ENCODE data around the gene IPMK.

Gene IPMK

DNA sequence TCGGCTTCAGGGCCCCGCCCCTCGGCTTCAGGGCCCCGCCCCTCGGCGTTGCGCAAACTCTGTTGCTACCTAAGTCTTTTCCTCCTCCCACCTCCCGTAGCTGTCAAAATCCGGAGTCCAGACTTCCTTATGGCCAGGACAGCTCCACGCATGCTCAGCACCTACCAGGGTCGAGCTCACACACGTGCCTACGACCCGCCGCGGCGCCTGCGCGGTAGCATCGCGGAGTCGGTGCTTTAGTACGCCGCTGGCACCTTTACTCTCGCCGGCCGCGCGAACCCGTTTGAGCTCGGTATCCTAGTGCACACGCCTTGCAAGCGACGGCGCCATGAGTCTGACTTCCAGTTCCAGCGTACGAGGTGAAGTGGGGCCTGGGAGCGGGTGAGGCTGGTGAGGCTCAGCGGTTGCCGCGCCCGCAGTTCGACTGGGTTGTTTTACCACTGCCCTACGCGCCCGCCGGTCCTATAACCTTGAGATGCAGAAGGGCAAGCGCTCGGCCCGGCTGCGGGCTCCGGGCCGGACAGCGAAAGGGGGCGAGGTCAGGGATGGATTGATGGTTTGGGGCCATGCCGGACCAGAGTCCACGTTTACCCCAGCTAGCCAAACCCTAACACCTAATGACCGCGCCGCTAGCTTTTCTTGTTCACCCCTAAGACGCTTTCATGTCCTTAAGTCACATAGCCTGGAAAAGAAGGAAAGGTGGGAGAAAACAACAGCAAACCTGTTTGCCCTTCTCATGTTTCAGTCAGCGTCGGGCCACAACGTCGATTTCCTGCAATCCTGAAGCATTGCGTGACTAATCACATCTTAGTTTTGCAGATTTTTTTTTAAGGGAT, 1.5 kb upstream of the IPMK start, which contains the start of gene CISD1 (continued):
- TF ChIP-seq, protein P1, sequence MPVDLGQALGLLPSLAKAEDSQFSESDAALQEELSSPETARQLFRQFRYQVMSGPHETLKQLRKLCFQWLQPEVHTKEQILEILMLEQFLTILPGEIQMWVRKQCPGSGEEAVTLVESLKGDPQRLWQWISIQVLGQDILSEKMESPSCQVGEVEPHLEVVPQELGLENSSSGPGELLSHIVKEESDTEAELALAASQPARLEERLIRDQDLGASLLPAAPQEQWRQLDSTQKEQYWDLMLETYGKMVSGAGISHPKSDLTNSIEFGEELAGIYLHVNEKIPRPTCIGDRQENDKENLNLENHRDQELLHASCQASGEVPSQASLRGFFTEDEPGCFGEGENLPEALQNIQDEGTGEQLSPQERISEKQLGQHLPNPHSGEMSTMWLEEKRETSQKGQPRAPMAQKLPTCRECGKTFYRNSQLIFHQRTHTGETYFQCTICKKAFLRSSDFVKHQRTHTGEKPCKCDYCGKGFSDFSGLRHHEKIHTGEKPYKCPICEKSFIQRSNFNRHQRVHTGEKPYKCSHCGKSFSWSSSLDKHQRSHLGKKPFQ (tag by site-specific recombination; IDR thresholded peaks at IDR 0.05), result no peak
- no peak for TF ChIP-seq ZNF660 (tag by site-specific recombination; IDR thresholded peaks at IDR 0.05)

DNA sequence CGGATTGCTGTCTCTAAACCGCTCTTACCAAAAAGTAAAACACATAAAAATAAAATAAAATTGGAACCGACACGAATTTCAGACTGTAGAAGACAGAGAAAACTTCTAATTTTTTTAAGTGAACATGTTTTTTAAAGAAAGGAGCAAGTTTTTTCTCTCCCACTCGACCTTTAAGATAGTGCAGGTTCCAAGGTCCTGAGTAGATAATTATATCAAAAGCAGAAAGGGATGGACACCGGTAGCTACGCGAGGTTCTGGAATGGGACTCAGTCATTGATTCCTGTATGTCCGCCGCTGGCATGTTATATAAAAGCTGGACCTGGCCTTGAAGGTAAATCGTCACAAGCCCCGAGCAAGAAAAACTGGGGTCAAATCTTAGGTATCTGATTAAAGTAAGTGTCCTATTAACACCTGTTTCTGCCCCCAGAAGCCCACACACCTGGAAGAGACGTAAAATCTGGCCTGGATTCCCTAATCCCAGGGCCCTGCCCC, 806 bp upstream of the IPMK start:
- peak overlapping the region; percentile 64 for H3K4me3 ChIP-seq (ENCODE audit: low read depth, low read length)
- H3K27ac ChIP-seq (ENCODE audit: extremely low read depth, low read depth, low read length), result peak overlapping the region; percentile 85
- ChIA-PET POLR2A (interaction anchor here (0.7 to 2.0 kb wide), 10 partner anchors 9 to 245 kb away, joined by 3 to 13 read pairs (median 4); partner anchors contain the start of genes BICC1 and UBE2D1), CTCF (interaction anchor here (0.6 to 2.7 kb wide), 8 partner anchors 16 to 155 kb away, joined by 3 to 10 read pairs (median 3); no protein-coding TSS in a partner anchor)
- H3K9me3 ChIP-seq (ENCODE audit: control insufficient read depth, insufficient read depth, low read depth, low read length), result no peaks in the 10 kb centered on the region
- peaks cover 6% of the 10 kb centered on the region; the same call in 1 of the 2 replicates for H3K4me1 ChIP-seq (ENCODE audit: control insufficient read depth, insufficient read depth, low read length)
- no peaks in the 10 kb centered on the region for H3K36me3 ChIP-seq (ENCODE audit: control insufficient read depth in 2 of 2, insufficient read depth in 1 of 2, low read length in 2 of 2)
- TF ChIP-seq, protein P2, sequence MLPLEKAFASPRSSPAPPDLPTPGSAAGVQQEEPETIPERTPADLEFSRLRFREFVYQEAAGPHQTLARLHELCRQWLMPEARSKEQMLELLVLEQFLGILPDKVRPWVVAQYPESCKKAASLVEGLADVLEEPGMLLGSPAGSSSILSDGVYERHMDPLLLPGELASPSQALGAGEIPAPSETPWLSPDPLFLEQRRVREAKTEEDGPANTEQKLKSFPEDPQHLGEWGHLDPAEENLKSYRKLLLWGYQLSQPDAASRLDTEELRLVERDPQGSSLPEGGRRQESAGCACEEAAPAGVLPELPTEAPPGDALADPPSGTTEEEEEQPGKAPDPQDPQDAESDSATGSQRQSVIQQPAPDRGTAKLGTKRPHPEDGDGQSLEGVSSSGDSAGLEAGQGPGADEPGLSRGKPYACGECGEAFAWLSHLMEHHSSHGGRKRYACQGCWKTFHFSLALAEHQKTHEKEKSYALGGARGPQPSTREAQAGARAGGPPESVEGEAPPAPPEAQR (tag by site-specific recombination; IDR thresholded peaks at IDR 0.05), result no peak
- TF ChIP-seq, protein P3, sequence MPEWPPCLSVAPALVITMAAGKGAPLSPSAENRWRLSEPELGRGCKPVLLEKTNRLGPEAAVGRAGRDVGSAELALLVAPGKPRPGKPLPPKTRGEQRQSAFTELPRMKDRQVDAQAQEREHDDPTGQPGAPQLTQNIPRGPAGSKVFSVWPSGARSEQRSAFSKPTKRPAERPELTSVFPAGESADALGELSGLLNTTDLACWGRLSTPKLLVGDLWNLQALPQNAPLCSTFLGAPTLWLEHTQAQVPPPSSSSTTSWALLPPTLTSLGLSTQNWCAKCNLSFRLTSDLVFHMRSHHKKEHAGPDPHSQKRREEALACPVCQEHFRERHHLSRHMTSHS (tag by site-specific recombination; IDR thresholded peaks at IDR 0.05), result no peak
- TF ChIP-seq GLI4 (tag by site-specific recombination; IDR thresholded peaks at IDR 0.05) (no peak), KLF7 (tag by site-specific recombination; IDR thresholded peaks at IDR 0.05; ENCODE audit: borderline replicate concordance) (0 out of 2 replicates have a peak, but pooled peaks have one; percentile 22), ZNF16 (tag by site-specific recombination; IDR thresholded peaks at IDR 0.05; ENCODE audit: low read depth) (no peak), ZNF658 (tag by site-specific recombination; IDR thresholded peaks at IDR 0.05) (no peak), ZNF239 (tag by site-specific recombination; IDR thresholded peaks at IDR 0.05) (no peak), ZNF677 (tag by site-specific recombination; IDR thresholded peaks at IDR 0.05) (no peak), ZNF670 (tag by site-specific recombination; IDR thresholded peaks at IDR 0.05; ENCODE audit: low read depth) (no peak), ZNF830 (tag by site-specific recombination; IDR thresholded peaks at IDR 0.05; ENCODE audit: low read depth) (no peak), WT1 (tag by site-specific recombination; IDR thresholded peaks at IDR 0.05) (0 out of 2 replicates have a peak, but pooled peaks have one; percentile 0), SCRT2 (tag by site-specific recombination; IDR thresholded peaks at IDR 0.05) (peak; percentile 69), EGR2 (tag by site-specific recombination; IDR thresholded peaks at IDR 0.05; ENCODE audit: low read depth) (peak; percentile 60; the same call in 1 of the 2 replicates), SETDB1 (IDR thresholded peaks at IDR 0.05; ENCODE audit: insufficient read length, low read length) (no peak), SCRT1 (tag by site-specific recombination; IDR thresholded peaks at IDR 0.05; ENCODE audit: borderline replicate concordance) (peak; percentile 92), ZNF76 (tag by site-specific recombination; IDR thresholded peaks at IDR 0.05; ENCODE audit: borderline replicate concordance, low read depth) (0 out of 2 replicates have a peak, but pooled peaks have one; percentile 63), OSR2 (tag by site-specific recombination; IDR thresholded peaks at IDR 0.05) (peak; percentile 80)
- TF ChIP-seq, protein P4, sequence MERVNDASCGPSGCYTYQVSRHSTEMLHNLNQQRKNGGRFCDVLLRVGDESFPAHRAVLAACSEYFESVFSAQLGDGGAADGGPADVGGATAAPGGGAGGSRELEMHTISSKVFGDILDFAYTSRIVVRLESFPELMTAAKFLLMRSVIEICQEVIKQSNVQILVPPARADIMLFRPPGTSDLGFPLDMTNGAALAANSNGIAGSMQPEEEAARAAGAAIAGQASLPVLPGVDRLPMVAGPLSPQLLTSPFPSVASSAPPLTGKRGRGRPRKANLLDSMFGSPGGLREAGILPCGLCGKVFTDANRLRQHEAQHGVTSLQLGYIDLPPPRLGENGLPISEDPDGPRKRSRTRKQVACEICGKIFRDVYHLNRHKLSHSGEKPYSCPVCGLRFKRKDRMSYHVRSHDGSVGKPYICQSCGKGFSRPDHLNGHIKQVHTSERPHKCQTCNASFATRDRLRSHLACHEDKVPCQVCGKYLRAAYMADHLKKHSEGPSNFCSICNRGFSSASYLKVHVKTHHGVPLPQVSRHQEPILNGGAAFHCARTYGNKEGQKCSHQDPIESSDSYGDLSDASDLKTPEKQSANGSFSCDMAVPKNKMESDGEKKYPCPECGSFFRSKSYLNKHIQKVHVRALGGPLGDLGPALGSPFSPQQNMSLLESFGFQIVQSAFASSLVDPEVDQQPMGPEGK (tag by site-specific recombination; IDR thresholded peaks at IDR 0.05), result peak; percentile 35
- TF ChIP-seq, protein P5, sequence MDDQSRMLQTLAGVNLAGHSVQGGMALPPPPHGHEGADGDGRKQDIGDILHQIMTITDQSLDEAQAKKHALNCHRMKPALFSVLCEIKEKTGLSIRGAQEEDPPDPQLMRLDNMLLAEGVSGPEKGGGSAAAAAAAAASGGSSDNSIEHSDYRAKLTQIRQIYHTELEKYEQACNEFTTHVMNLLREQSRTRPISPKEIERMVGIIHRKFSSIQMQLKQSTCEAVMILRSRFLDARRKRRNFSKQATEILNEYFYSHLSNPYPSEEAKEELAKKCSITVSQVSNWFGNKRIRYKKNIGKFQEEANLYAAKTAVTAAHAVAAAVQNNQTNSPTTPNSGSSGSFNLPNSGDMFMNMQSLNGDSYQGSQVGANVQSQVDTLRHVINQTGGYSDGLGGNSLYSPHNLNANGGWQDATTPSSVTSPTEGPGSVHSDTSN (CRISPR knock-in tag; IDR thresholded peaks at IDR 0.05), result no peak
- TF ChIP-seq, protein P6, sequence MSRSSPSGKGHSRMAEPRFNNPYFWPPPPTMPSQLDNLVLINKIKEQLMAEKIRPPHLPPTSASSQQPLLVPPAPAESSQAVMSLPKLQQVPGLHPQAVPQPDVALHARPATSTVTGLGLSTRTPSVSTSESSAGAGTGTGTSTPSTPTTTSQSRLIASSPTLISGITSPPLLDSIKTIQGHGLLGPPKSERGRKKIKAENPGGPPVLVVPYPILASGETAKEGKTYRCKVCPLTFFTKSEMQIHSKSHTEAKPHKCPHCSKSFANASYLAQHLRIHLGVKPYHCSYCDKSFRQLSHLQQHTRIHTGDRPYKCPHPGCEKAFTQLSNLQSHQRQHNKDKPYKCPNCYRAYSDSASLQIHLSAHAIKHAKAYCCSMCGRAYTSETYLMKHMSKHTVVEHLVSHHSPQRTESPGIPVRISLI (tag by site-specific recombination; IDR thresholded peaks at IDR 0.05), result 0 out of 2 replicates have a peak, but pooled peaks have one; percentile 24
- TF ChIP-seq, protein P7, sequence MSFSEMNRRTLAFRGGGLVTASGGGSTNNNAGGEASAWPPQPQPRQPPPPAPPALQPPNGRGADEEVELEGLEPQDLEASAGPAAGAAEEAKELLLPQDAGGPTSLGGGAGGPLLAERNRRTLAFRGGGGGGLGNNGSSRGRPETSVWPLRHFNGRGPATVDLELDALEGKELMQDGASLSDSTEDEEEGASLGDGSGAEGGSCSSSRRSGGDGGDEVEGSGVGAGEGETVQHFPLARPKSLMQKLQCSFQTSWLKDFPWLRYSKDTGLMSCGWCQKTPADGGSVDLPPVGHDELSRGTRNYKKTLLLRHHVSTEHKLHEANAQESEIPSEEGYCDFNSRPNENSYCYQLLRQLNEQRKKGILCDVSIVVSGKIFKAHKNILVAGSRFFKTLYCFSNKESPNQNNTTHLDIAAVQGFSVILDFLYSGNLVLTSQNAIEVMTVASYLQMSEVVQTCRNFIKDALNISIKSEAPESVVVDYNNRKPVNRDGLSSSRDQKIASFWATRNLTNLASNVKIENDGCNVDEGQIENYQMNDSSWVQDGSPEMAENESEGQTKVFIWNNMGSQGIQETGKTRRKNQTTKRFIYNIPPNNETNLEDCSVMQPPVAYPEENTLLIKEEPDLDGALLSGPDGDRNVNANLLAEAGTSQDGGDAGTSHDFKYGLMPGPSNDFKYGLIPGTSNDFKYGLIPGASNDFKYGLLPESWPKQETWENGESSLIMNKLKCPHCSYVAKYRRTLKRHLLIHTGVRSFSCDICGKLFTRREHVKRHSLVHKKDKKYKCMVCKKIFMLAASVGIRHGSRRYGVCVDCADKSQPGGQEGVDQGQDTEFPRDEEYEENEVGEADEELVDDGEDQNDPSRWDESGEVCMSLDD (tag by site-specific recombination; IDR thresholded peaks at IDR 0.05), result no peak

Data from HEK293 (cell line).